Measurements from ENCODE around the gene OR1S2. TPM values are rescaled to one million over a fixed set of nuclear protein-coding genes. Genes with fewer than 3 reads are reported as not detected.

The OR1S2 gene
- total RNA-seq, 2 donors from 2014 or later, result not detected

- Mint-ChIP-seq H3K9me3 (no peaks in the 10 kb centered on the region), H3K36me3 (no peaks in the 10 kb centered on the region), H3K27ac (no peak overlapping the region)
- DNase-seq (ENCODE audit: low spot score in 2 of 2) (no peak), ATAC-seq (no peak)
Measured at GRCh38 chr11:58164389-58164788, 39.6 kb downstream of the OR1S2 start.

Other genes starting within 250 kb of the OR1S2 start
- not detected for gene OR9Q1, start 180.3 kb downstream of the OR1S2 start, total RNA-seq
- under 1 TPM in 1 of 2 donors, not detected in 1; 0.25 TPM for gene OR6Q1, start 173.2 kb downstream of the OR1S2 start, total RNA-seq
- not detected for gene OR9I1, start 78.6 kb downstream of the OR1S2 start, total RNA-seq
- not detected for gene OR9Q2, start 15.1 kb downstream of the OR1S2 start, total RNA-seq
- gene OR1S1, start 8.6 kb upstream of the OR1S2 start, total RNA-seq, result not detected
- gene OR10Q1, start 24.8 kb upstream of the OR1S2 start, total RNA-seq, result not detected
- not detected for gene OR10W1, start 64.1 kb upstream of the OR1S2 start, total RNA-seq
- not detected for gene OR5B17, start 154.9 kb upstream of the OR1S2 start, total RNA-seq
- not detected for gene OR5B3, start 202.7 kb upstream of the OR1S2 start, total RNA-seq
- under 1 TPM in 1 of 2 donors, not detected in 1; 0.20 TPM for gene OR5B2, start 224.0 kb upstream of the OR1S2 start, total RNA-seq
- gene OR5B12, start 238.1 kb upstream of the OR1S2 start, total RNA-seq, result under 1 TPM in 1 of 2 donors, not detected in 1; 0.43 TPM